GM12801 (cell line): ENCODE data around the gene OSMR.

Experiments used
- TF ChIP-seq, protein P1 (sequence below): IDR thresholded peaks from one replicate; pipeline ENCODE4 v1.5.1; 2011; ENCODE audit warnings: control low read depth; ENCODE audit not compliant: insufficient read length; ENCODE audit errors: extremely low read depth

Gene OSMR

DNA sequence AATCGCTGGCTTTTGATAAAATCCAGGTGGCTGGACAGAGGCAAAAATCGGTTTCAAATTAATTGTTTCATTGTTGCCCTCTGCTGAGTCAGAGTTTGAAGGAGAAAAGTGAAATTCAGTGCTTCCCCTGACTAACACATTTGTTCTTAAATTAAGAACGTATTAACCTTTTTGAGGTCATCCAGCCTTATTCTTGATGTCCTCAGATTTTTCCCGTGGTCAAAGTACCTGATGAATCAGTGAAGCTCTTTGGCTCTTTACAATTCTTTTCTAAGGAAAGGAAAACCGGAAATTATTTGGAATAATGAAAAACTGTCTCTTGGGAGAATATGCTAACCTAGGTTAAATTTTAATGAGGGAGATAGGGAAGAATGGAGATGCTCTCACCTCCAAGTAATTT, 21.6 kb downstream of the OSMR start:
- TF ChIP-seq, protein P1, sequence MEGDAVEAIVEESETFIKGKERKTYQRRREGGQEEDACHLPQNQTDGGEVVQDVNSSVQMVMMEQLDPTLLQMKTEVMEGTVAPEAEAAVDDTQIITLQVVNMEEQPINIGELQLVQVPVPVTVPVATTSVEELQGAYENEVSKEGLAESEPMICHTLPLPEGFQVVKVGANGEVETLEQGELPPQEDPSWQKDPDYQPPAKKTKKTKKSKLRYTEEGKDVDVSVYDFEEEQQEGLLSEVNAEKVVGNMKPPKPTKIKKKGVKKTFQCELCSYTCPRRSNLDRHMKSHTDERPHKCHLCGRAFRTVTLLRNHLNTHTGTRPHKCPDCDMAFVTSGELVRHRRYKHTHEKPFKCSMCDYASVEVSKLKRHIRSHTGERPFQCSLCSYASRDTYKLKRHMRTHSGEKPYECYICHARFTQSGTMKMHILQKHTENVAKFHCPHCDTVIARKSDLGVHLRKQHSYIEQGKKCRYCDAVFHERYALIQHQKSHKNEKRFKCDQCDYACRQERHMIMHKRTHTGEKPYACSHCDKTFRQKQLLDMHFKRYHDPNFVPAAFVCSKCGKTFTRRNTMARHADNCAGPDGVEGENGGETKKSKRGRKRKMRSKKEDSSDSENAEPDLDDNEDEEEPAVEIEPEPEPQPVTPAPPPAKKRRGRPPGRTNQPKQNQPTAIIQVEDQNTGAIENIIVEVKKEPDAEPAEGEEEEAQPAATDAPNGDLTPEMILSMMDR = no peak

DNA sequence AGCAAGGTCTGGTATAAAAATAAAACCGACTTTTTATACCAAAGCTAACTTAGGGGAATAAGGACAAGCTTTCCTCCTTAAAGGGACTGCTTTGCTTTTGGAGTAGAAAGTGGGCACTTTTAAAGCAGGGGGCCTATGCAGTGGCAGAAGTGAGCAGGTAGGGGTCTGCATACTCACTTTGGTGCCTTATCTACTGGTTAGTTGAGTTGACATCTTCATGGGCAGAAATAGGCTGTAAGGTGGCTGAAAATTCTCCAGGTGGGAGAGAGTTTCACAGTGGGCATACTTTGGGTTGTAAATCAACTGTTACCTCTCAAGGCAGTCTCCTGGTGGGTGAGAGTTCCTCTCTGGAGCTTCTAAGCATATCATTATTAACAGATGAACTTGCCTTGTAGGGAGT, 24.8 kb downstream of the OSMR start:
- TF ChIP-seq, protein P1 = no peak

DNA sequence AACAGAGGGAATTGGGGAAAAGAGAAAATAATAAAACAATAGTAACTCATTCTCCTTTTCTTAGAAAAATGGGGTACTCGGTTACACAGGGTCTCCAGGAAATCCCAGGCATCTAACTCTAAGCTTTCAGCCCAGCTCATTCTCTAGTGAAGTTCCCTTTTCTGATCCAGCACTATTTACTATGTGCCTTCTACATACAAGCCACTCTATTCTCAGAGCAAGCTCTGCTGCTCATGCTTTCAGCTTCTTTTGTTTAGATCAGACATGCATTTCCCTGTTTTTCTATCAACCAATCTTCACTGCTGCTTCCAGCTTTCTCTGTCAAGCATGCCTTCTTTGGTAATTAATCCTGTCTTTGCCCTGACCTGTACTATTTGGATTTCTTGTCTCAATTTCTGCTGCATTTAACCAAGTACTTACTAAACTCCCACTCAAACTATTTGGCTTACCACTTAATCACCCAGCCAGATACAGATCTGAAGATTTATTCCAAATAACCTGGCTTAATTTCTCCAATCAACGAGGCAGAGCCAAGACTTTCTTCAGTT, 25.3 kb downstream of the OSMR start:
- TF ChIP-seq, protein P1 = no peak

DNA sequence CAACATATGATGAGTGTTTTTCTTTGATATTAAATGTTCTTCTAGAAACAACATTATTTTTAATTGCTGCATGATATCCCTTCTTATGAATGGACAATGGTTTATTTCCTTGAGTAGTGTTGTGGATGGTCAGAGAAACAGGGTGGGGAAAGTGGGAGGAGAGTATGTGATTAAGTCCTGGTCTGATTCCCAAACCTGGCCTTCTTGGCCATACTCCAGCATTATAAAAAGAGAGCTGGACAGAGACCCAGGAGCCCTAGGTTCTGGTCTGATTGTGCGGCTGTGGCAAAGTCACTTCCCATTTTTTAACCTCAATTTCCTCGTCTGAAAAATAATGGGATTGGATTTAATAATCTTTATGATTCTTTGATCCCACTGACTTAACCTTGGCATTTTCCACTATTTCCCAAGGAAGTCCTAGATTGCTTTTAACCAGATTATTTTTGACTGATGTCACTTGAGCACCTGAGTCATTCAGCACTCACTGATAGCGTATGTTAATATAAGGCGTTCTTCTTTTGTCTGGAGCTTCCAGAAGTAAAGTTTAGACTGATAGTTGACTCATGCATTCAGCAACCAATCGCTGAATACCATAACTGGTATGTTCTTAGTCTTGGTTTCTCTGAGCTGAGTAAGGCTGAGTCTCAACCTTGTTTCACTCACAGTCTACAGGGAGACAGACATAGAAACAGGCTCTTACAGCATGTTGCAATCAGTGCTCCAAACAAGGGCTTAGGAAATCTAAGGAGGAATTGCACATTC, 26.2 kb downstream of the OSMR start:
- TF ChIP-seq, protein P1 = no peak

DNA sequence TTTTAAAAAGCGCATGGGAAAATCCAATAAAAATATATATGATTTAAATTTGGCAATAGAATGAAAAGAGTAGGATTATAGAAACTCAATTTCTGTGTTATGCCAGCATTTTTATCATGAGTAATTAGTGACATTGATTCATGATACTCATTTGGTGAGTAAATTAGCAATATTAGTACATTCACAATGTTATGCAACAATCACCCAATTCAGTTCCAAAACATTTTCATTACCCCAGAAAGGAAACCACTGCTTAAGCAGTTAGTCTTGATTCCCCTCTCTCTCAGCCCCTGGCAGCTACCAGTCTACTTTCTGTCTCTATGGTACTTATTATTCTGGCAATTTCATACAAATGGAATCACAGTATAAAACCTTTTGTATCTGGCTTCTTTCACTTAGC, 27.0 kb downstream of the OSMR start:
- TF ChIP-seq, protein P1 = no peak

DNA sequence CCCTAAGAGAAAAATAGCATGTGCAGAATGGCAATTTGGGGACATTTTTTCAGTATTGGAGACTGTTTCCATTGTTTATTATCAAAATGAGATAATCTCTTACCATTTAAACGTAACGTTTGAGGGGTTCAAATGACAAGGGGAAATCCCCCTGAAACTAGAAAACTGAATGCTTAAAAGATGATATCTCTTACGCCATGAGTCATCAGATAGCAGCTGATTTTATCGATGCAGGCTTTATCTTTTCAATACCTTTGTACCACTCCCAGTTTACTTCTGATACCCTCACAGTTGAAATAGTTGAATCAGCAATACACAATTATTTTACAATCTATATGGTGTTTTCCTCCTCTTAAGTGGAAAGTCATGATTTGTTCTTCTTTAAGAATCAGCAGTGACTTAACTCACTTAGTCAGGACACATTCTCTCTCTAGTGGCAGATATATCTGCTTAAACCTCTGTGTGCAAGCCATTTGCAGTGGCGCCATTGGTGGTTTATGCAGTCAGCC, 29.2 kb downstream of the OSMR start:
- TF ChIP-seq, protein P1 = no peak

DNA sequence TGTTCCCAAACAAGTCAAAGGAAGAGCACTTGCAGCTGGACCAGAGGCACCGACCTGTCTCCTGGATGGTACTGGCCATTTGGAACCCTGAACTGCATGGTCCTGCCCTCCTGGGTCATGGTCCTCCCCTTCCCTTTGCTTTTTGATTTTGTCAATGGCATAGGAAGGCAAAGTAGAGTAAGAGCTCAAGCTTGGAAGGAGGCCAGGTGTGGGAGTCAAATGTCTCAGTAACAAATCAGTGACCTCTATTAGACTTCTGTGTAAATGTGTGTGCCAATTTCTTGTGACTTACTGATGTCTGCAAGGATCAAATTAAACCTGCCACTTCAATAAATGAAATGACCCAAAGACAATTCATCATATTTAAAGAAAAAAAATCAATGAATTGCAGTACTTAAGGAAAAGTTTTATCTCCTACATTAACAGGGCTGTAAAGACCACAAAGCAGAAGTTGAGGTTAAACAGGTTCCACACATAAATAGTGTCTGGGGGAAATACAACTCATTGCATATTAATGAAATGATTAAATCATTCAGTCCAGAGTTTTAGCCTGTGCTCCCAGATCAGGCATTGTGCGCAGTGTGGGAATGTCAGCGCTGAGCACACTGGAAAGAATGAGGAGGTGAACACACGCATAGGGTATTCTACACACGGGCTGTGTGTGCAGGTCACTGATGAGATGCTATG, 32.7 kb downstream of the OSMR start:
- TF ChIP-seq, protein P1 = no peak
